Mucosa of descending colon (tissue), 3 donors: ENCODE data around the gene PLCB4. TPM values are rescaled to one million over a fixed set of nuclear protein-coding genes. Genes with fewer than 3 reads are reported as not detected.
A peak's percentile ranks its signal among the peaks of the same experiment; 100 is the strongest.

Source experiments
- ATAC-seq: fragments of 200-7000 bp; cut with Tn5 transposase; one replicate; pipeline ENCODE4 v1.9.1; 2020; ENCODE audit warnings: mild to moderate bottlenecking, moderate library complexity
- DNase-seq, 3 donors: peaks; one replicate each; pipeline ENCODE4 v3.0.0-alpha.2; 2020
- H3K36me3 ChIP-seq: fragments of 200-600 bp; one replicate; pipeline ENCODE4 v1.8.0; 2021; ENCODE audit warnings: low read depth, mild to moderate bottlenecking
- H3K4me1 ChIP-seq: fragments of 200-600 bp; one replicate; pipeline ENCODE4 v1.8.0; 2021; ENCODE audit warnings: low read depth, mild to moderate bottlenecking
- H3K4me3 ChIP-seq: fragments of 200-600 bp; one replicate; pipeline ENCODE4 v1.8.0; 2021; ENCODE audit warnings: mild to moderate bottlenecking
- H3K9me3 ChIP-seq: fragments of 200-600 bp; one replicate; pipeline ENCODE4 v1.8.0; 2021; ENCODE audit warnings: mild to moderate bottlenecking
- intact Hi-C, 2 donors: fragments of 100-400 bp; cut with DNase I in 1 of 2; cut with micrococcal nuclease in 1 of 2; formaldehyde crosslinking; loops; one replicate each; pipeline versions ENCODE4 v1.11.0 to v1.11.1; 2022; cut with DNase I, micrococcal nuclease
- total RNA-seq, 3 donors: library from RNA; stranded (reverse); fragmentation: NEBNext Ultra II Directional in 2 of 3; extraction: Animal tissue kit (Norgen Biotek cat#: 25700) in 2 of 3; gene quantifications; one replicate each; pipeline versions ENCODE4 v1.2.1 to v1.2.4, GENCODE V29; 2021 to 2023
- TF ChIP-seq, protein P1 (sequence below): fragments of 200-600 bp; IDR thresholded peaks from one replicate; pipeline ENCODE4 v1.8.0; 2022; ENCODE audit warnings: antibody characterized with exemption, mild to moderate bottlenecking
- donor health status: DM: no; HTN: no; CAD: no; lungs with moderate emphysema.
- donor health status: DM: no; HTN: no; CAD: no.
- donor health status: DM: no; HTN: yes; CAD: no.

Gene PLCB4
- total RNA-seq, 3 donors from 2014 or later, result 37.8 to 55.0 (median 51.2) TPM

DNA sequence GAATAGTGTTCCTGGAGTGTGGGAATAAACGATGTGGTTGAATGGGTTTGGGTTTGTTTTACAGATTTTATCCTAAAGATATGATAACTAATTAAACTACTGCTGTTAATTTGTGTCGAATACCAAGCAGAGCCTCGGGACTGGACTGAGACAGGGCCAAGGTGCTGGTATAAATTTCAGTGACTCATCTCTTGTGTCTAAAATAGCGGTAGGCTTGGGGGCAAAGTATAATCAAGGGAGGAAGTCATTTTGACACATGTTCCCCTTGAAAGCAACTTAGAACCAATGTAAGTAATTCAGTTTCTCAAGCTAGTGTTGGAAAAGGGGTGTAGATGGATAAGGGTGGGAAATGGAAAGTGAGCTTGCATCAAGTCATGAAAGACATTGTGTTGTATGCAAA is 108.4 kb downstream of the PLCB4 start:
- TF ChIP-seq, protein P1, sequence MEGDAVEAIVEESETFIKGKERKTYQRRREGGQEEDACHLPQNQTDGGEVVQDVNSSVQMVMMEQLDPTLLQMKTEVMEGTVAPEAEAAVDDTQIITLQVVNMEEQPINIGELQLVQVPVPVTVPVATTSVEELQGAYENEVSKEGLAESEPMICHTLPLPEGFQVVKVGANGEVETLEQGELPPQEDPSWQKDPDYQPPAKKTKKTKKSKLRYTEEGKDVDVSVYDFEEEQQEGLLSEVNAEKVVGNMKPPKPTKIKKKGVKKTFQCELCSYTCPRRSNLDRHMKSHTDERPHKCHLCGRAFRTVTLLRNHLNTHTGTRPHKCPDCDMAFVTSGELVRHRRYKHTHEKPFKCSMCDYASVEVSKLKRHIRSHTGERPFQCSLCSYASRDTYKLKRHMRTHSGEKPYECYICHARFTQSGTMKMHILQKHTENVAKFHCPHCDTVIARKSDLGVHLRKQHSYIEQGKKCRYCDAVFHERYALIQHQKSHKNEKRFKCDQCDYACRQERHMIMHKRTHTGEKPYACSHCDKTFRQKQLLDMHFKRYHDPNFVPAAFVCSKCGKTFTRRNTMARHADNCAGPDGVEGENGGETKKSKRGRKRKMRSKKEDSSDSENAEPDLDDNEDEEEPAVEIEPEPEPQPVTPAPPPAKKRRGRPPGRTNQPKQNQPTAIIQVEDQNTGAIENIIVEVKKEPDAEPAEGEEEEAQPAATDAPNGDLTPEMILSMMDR, result no peak
- no peaks in the 10 kb centered on the region for H3K36me3 ChIP-seq
- no peaks in the 10 kb centered on the region for H3K9me3 ChIP-seq
- no peaks in the 10 kb centered on the region for H3K4me1 ChIP-seq
- ATAC-seq (no peak), DNase-seq (no peak)
- intact Hi-C loops, result no loop called here
- no peak overlapping the region for H3K4me3 ChIP-seq

DNA sequence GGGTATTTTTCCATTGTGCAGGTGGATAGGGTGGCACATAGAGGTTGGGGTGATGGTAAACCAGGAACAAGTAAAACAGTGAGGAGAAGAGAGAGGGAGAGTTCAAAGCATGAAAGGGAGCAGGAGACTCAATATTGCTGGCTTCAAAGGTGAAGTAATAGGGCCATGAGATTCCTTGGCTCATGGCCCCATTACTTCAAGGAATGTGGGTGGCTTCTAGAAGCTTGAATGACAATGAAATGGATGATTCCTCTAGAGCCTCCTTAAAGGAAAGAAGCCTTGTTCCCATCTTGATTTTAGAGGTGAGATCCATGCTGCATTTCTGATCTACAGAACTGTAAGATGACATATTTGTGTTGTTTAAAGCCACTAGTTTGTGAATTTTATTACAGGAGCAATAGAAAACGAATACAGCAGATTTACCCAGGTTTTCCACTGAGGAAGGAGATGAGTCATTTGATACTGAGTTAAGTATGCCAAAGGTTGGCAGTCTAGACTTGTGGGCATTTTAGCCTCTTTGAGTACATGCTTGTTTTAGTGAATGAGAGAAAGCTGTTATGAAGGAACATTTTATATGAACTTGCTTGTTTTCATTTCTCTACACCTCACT is 110.4 kb downstream of the PLCB4 start:
- ATAC-seq (peak; percentile 34), DNase-seq (no peak)
- intact Hi-C loops, result no loop called here
- no peak overlapping the region for H3K4me3 ChIP-seq
- TF ChIP-seq, protein P1, result no peak
- no peaks in the 10 kb centered on the region for H3K9me3 ChIP-seq
- H3K36me3 ChIP-seq, result no peaks in the 10 kb centered on the region
- no peaks in the 10 kb centered on the region for H3K4me1 ChIP-seq

DNA sequence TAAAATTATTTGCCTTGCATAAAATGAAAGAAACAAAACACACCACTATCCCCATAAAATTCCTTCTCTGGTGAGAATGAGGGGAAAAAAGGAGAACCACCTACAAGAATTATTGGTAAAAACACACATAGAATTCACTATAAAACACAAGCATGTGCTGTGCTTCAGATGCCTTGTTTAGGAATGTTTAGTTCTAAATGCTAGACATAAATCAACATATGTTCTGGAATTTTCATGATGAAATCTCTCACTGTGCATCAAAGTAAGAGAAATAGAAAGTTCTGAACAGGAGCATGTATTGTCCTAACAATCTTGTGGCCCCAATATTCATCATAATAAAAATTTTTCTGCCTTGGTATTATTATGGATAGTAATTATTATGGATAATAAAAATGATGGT is 111.0 kb downstream of the PLCB4 start:
- TF ChIP-seq, protein P1, result no peak
- no peak for ATAC-seq
- intact Hi-C loops, result no loop called here
- no peak for DNase-seq
- H3K36me3 ChIP-seq, result no peaks in the 10 kb centered on the region
- no peaks in the 10 kb centered on the region for H3K4me1 ChIP-seq
- no peaks in the 10 kb centered on the region for H3K9me3 ChIP-seq
- H3K4me3 ChIP-seq, result no peak overlapping the region

DNA sequence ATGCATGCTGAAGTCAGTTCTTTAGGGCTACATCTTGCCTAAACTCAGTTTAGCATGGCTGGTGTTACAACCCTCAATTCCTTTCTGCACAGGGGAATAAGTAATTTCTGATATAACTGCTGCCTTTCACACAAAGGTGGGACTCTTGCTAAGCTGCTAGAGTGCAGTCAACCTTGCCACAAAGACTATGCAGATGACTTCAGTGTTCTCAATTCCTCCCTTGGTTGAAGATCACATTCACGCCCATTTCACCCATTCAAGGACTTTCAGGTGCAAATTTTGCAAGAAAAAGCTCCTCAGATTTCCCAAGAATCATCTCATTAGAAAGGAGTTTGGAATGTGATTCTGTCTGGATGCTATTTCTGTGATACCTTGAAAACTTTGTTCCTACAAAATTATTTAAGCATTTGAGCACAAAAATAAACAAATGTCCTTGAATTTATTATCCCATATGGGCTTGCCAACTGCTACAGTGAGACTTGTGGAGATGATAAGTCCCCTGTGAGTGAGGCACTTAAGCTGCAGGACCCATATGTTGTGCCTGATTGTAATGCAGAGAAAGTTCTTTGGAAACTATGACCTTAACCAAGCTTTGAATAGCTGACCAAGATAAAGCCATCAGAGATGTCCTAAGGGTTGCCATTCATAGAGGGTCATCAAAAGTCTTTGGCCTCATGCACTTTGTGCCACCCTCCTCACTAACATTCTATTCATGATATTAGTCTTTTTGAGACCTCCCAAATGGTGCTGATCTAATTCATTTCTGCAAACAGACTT is 111.8 kb downstream of the PLCB4 start:
- DNase-seq, result no peak
- H3K4me1 ChIP-seq, result no peaks in the 10 kb centered on the region
- ATAC-seq, result no peak
- intact Hi-C loops, result no loop called here
- TF ChIP-seq, protein P1, result no peak
- H3K9me3 ChIP-seq, result no peaks in the 10 kb centered on the region
- no peak overlapping the region for H3K4me3 ChIP-seq
- no peaks in the 10 kb centered on the region for H3K36me3 ChIP-seq

DNA sequence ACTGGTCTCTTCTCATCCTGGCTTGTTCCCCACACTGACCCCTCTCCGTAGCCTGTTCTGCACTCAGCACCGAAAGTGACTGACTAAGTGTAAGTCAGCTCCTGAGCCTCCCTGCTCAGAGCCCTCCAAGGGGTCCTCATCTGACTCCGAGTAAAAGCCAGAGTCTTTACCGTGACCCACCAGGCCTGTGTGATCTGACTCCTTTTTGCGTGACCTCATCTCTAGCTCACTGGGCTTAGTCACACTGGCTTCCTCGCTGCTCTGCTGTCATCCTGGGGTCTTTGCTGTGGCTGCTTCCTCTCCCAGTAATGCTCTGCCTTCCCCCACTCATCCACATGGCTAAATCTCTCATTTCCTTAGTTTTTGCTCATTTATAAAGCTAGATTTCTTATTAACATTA is 116.6 kb downstream of the PLCB4 start:
- no peak for ATAC-seq
- TF ChIP-seq, protein P1, result no peak
- Histone ChIP-seq H3K4me3 (no peak overlapping the region), H3K36me3 (no peaks in the 10 kb centered on the region), H3K9me3 (no peaks in the 10 kb centered on the region), H3K4me1 (no peaks in the 10 kb centered on the region)
- DNase-seq, result no peak
- intact Hi-C loops, result no loop called here
